HG03025 (cell line): ENCODE results near the gene RPS4Y1.
"Not testable (repeated sequence)": the region's sequence is repeated elsewhere in the genome, so short reads cannot be mapped to it uniquely, and the experiment has no call there.

Experiments
- ATAC-seq: cut with Tn5 transposase; IDR thresholded peaks from one replicate; pipeline ENCODE4 v1.9.1; 2021; ENCODE audit warnings: mild to moderate bottlenecking, moderate library complexity; ENCODE audit not compliant: unreplicated experiment, low FRiP score

Gene RPS4Y1

GRCh38 chrY:2841471-2841893 is at the start of gene RPS4Y1:
RPS4Y1 (plus strand) TSS chrY:2841602; CDS start chrY:2841625, 23 bp downstream.
- no peak for ATAC-seq

GRCh38 chrY:2796977-2797523 is 44.4 kb upstream of the RPS4Y1 start:
- ATAC-seq, result no peak

GRCh38 chrY:2797991-2798390 is 43.4 kb upstream of the RPS4Y1 start:
- no peak for ATAC-seq

GRCh38 chrY:2800246-2800645 is 41.2 kb upstream of the RPS4Y1 start:
- no peak for ATAC-seq

- ATAC-seq, result not testable (repeated sequence)
Observed at GRCh38 chrY:2817146-2817896, 24.1 kb upstream of the RPS4Y1 start.

GRCh38 chrY:2824471-2824870 is 16.9 kb upstream of the RPS4Y1 start:
- no peak for ATAC-seq

GRCh38 chrY:2828497-2828896 is 12.9 kb upstream of the RPS4Y1 start:
- ATAC-seq, result no peak

- no peak for ATAC-seq
Observed at GRCh38 chrY:2835230-2835629, 6.2 kb upstream of the RPS4Y1 start.

- no peak for ATAC-seq
Observed at GRCh38 chrY:2837078-2837477, 4.3 kb upstream of the RPS4Y1 start.

- no peak for ATAC-seq
Observed at GRCh38 chrY:2837932-2838331, 3.5 kb upstream of the RPS4Y1 start.

GRCh38 chrY:2846791-2847190 is 5.4 kb downstream of the RPS4Y1 start:
- ATAC-seq, result no peak

- no peak for ATAC-seq
Observed at GRCh38 chrY:2848384-2848783, 7.0 kb downstream of the RPS4Y1 start.

- ATAC-seq, result no peak
Observed at GRCh38 chrY:2849368-2849767, 8.0 kb downstream of the RPS4Y1 start.

GRCh38 chrY:2854145-2854774 is 12.9 kb downstream of the RPS4Y1 start:
- no peak for ATAC-seq

- no peak for ATAC-seq
Observed at GRCh38 chrY:2857068-2857467, 15.7 kb downstream of the RPS4Y1 start.

GRCh38 chrY:2857686-2858085 is 16.3 kb downstream of the RPS4Y1 start:
- ATAC-seq, result no peak

GRCh38 chrY:2859782-2860181 is 18.4 kb downstream of the RPS4Y1 start:
- no peak for ATAC-seq

GRCh38 chrY:2860511-2860910 is 19.1 kb downstream of the RPS4Y1 start:
- no peak for ATAC-seq

- no peak for ATAC-seq
Observed at GRCh38 chrY:2866581-2866980, 25.2 kb downstream of the RPS4Y1 start.

- no peak for ATAC-seq
Observed at GRCh38 chrY:2867469-2867868, 26.1 kb downstream of the RPS4Y1 start.

- ATAC-seq, result no peak
Observed at GRCh38 chrY:2868035-2868607, 26.7 kb downstream of the RPS4Y1 start.
